ENCODE measurements around the gene ATP5MC3.

- no peak for TF ChIP-seq CTCF (IDR thresholded peaks at IDR 0.05; ENCODE audit: low read depth, low read length)
- no peak for TF ChIP-seq EZH2phosphoT487 (IDR thresholded peaks at IDR 0.05; ENCODE audit: low read depth)
Observed at GRCh38 chr2:175168564-175168945, 13.0 kb downstream of the ATP5MC3 start.
